HUES48 (cell line): ENCODE measurements around the gene ANO6.

Source experiments
- H3K27ac ChIP-seq: one replicate; pipeline ENCODE4 v1.7.0; 2013; ENCODE audit warnings: low read depth, low read length, inconsistent platforms
- H3K27me3 ChIP-seq: 2 replicates; pipeline ENCODE4 v1.6.1; 2013; ENCODE audit warnings: mild to moderate bottlenecking, low read length; ENCODE audit not compliant: control insufficient read depth, insufficient read depth
- H3K36me3 ChIP-seq: 2 replicates; pipeline ENCODE4 v1.6.1; 2013; ENCODE audit warnings: low read length; ENCODE audit not compliant: control insufficient read depth, insufficient read depth
- H3K4me1 ChIP-seq: 2 replicates; pipeline ENCODE4 v1.6.1; 2013; ENCODE audit warnings: mild to moderate bottlenecking, low read length; ENCODE audit not compliant: control insufficient read depth, insufficient read depth
- H3K4me3 ChIP-seq: 2 replicates; pipeline ENCODE4 v1.5.1; 2013; ENCODE audit warnings: mild to moderate bottlenecking, low read depth, low read length
- H3K9ac ChIP-seq: 2 replicates; pipeline ENCODE4 v1.6.1; 2013; ENCODE audit warnings: mild to moderate bottlenecking, low read depth, low read length, moderate library complexity
- H3K9me3 ChIP-seq: 2 replicates; pipeline ENCODE4 v1.6.1; 2013; ENCODE audit warnings: low read length; ENCODE audit not compliant: control insufficient read depth, insufficient read depth

The ANO6 gene

DNA sequence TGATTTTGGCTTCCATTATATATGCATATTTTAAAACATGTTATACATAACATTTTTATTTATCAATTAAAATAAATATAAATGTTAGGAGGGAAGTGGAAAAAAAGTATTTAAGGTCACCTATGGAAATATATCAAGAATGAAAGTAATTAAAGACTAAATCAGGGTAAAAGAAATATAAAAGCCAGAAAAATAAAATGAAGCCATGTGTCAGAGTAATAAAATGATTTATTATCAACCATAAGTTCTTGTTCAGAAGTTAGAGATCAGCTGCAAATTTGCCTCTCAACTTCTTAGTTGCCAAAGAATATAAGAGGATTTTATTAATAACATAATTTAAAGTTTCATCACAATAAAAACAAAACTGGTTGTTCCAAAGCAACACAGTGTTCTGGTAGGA, 121.9 kb downstream of the ANO6 start:
- H3K36me3 ChIP-seq = peaks cover 6% of the 10 kb centered on the region; the same call in 1 of the 2 replicates
- no peak overlapping the region for H3K27ac ChIP-seq
- peaks cover 14% of the 10 kb centered on the region; the same call in 1 of the 2 replicates for H3K4me1 ChIP-seq
- no peak overlapping the region for H3K9ac ChIP-seq
- no peak overlapping the region for H3K4me3 ChIP-seq
- no peaks in the 10 kb centered on the region for H3K9me3 ChIP-seq
- H3K27me3 ChIP-seq = no peaks in the 10 kb centered on the region

DNA sequence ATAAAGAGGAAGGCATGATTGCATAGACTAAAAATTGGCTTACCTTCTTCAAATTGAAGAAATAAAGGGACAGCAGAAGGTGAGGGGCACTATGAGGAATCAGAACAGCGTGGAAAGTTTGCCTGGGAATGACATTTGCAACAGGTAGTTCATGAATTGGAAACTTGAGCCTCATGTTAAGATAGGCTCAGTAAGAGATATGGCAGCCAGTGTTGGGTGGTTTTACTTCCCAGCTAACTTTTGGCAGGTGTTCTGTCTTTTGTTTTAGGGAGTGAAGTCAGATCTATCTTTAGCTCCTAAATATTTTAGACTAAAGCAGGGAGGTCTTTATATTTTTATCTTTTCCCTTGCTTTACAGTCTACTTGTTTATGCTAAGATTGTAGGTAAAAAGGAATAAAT, 122.4 kb downstream of the ANO6 start:
- peaks cover 14% of the 10 kb centered on the region; the same call in 1 of the 2 replicates for H3K4me1 ChIP-seq
- peaks cover 3% of the 10 kb centered on the region; the same call in 1 of the 2 replicates for H3K36me3 ChIP-seq
- no peak overlapping the region for H3K4me3 ChIP-seq
- H3K27ac ChIP-seq = no peak overlapping the region
- no peaks in the 10 kb centered on the region for H3K27me3 ChIP-seq
- no peak overlapping the region for H3K9ac ChIP-seq
- no peaks in the 10 kb centered on the region for H3K9me3 ChIP-seq

DNA sequence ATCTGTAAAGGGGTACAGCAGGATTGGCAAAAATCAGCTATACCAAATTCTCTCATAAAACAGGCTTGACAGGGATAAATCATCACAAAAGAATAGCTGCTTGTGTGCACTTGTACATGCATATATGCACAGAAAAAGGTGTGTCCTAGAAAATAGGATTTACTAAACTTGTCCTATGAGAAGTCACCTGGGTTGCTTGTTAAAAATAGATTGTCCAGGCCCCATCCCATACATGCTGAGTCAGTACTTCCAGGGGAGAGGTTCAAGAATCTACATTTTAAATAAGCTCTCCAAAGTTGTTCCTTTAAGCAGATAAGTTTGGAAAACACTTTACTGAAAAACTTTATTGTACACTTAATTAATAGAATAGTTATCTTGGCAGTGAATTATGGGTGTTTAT, 123.1 kb downstream of the ANO6 start:
- H3K36me3 ChIP-seq = peaks cover 3% of the 10 kb centered on the region; the same call in 1 of the 2 replicates
- no peak overlapping the region for H3K9ac ChIP-seq
- no peaks in the 10 kb centered on the region for H3K27me3 ChIP-seq
- no peak overlapping the region for H3K27ac ChIP-seq
- peaks cover 12% of the 10 kb centered on the region; the same call in 1 of the 2 replicates for H3K4me1 ChIP-seq
- H3K4me3 ChIP-seq = no peak overlapping the region
- no peaks in the 10 kb centered on the region for H3K9me3 ChIP-seq

DNA sequence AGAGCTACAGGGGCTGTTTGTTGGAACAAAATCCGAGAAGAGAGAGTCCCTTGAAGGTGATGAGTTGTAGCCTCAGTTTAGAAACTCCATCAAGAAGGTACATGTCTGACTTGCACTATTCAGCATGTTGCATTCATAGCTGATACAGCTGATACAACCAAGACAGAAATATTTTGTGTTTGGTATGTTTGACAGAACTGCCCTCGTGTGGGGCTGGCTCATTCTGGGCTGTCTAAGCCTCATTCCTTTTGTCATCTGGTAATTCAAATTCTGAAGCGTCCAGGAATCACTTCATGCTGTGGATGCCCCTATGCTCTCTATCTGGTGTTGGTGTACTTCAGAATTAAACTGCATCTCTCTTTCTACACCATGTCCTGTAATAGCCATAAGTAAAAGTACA, 126.3 kb downstream of the ANO6 start:
- H3K9ac ChIP-seq = no peak overlapping the region
- no peak overlapping the region for H3K4me3 ChIP-seq
- no peaks in the 10 kb centered on the region for H3K9me3 ChIP-seq
- H3K36me3 ChIP-seq = peaks cover 5% of the 10 kb centered on the region
- no peaks in the 10 kb centered on the region for H3K27me3 ChIP-seq
- no peak overlapping the region for H3K27ac ChIP-seq
- peaks cover 12% of the 10 kb centered on the region; the same call in 1 of the 2 replicates for H3K4me1 ChIP-seq

DNA sequence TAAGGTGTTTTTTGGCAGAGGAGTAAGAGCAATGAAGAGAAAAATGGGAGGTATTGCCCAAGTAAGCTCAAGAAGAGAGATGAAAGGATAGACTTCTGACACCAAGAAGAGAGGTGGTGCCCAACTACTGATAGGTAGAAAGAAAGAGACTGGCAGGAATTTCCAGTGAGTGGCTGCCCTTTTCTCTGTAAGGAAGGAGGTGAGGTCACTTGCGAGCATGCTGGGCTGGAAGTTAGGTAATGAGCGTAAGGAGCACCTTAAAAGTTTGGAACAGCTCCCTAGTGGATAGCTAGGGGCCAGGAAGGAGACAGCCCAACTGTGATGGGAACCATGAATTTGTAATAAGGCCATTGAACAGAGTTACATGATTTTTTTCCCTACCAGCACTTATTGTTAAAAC, 127.0 kb downstream of the ANO6 start:
- Histone ChIP-seq H3K36me3 (peaks cover 12% of the 10 kb centered on the region), H3K27ac (no peak overlapping the region), H3K9me3 (no peaks in the 10 kb centered on the region), H3K4me3 (no peak overlapping the region), H3K4me1 (peaks cover 11% of the 10 kb centered on the region; the same call in 1 of the 2 replicates), H3K9ac (no peak overlapping the region), H3K27me3 (no peaks in the 10 kb centered on the region)

DNA sequence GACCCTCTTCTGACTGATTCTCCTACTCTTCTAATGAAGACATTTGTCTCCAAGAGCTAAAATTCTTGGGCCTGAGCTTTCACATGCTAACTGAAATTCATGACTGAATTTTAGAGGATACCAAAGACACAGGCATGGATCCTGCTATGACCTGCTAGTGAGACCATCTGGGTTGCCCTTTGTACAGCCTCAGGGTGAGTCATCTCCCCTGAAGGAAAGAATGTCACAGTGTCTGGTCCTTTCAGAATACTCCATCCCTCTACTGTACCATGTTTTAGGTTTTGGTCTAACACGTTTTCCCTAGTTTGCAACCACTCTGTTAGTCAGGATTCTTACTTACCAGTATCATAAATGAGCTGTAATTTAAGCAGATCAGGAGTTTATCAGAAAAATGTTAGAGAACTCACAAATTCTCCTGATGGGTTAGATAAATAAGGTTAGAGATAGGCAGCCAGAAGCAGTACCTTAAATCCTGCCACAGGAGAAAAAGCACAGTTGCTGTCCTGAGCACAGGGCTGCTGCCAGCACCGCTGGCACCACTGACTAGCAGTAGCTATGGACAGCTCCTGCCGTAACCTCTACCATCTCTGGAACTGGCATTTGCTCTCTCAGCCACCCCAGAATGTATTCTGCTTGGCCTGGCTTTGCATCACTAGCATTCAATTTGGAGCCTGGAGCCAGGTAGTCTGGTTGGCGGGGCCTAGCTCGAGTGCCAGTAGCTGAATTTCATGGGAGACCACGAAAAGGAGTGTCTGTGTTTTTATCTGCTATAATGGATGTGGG, 127.6 kb downstream of the ANO6 start:
- peaks cover 18% of the 10 kb centered on the region for H3K36me3 ChIP-seq
- no peak overlapping the region for H3K9ac ChIP-seq
- H3K4me3 ChIP-seq = no peak overlapping the region
- H3K27me3 ChIP-seq = no peaks in the 10 kb centered on the region
- no peaks in the 10 kb centered on the region for H3K9me3 ChIP-seq
- no peak overlapping the region for H3K27ac ChIP-seq
- H3K4me1 ChIP-seq = peaks cover 6% of the 10 kb centered on the region; the same call in 1 of the 2 replicates

DNA sequence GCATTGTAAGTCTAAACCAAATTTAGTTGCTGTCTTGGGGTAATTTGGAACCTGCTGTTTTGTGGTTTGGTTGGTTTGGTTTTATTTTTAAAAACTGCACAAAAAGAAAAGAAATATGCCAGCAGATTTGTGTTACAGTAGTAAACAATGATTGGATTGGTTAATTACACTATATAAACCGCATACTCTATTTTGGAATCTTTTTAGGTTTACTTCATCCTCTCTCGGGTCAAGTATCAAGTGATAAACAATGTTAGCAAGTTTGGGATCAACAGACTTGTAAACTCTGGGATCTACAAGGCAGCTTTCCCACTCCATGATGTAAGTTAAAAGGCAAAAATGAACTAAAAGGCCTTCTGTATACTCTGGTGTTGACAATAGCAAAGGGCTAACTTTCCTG, 132.4 kb downstream of the ANO6 start:
- Histone ChIP-seq H3K9ac (no peak overlapping the region), H3K27ac (no peak overlapping the region), H3K9me3 (no peaks in the 10 kb centered on the region), H3K27me3 (no peaks in the 10 kb centered on the region), H3K4me3 (no peak overlapping the region), H3K36me3 (peaks cover 52% of the 10 kb centered on the region), H3K4me1 (no peaks in the 10 kb centered on the region)

DNA sequence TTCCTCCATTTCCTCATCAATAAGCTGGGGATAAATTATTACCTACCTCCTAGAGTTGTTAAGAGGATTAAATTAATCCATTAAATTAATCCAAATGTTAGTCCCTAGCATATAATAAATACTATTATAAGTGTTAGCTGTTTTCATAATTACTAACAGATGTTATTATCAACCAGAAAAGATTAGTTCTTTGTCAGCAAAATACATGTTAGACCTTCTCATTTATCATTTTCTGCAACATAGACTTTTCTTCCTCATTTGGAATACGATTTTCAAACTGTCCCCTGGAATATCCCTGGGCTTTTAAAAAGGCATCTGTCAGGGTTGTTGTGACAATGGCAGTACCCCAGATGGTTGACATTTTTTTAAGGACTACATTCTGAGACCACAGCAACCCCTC, 133.1 kb downstream of the ANO6 start:
- H3K36me3 ChIP-seq = peaks cover 54% of the 10 kb centered on the region
- H3K4me3 ChIP-seq = no peak overlapping the region
- H3K27me3 ChIP-seq = no peaks in the 10 kb centered on the region
- no peaks in the 10 kb centered on the region for H3K9me3 ChIP-seq
- peaks cover 1% of the 10 kb centered on the region for H3K4me1 ChIP-seq
- H3K27ac ChIP-seq = no peak overlapping the region
- no peak overlapping the region for H3K9ac ChIP-seq

DNA sequence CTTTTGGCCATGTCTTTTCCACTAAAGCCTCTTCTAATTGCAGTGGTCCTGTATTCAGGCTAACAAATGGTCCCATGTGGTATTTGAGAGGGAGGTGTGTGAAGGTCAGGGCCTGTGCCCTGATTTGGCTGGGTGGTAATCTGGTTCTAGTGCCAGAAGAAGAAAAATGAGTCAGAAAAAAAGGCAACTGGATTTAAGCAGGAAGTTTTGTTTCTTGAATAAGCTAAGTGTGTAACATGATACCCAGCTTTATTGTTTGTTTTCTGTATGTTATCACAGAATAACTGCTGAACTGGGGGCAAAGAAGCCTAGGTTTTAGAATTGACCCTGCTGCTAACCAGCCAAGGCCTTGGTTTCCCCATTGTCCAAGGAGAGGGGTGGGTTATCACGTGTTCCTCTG, 134.0 kb downstream of the ANO6 start:
- Histone ChIP-seq H3K27me3 (no peaks in the 10 kb centered on the region), H3K4me3 (no peak overlapping the region), H3K4me1 (peaks cover 4% of the 10 kb centered on the region), H3K27ac (no peak overlapping the region), H3K9ac (no peak overlapping the region), H3K9me3 (no peaks in the 10 kb centered on the region), H3K36me3 (peaks cover 57% of the 10 kb centered on the region)

DNA sequence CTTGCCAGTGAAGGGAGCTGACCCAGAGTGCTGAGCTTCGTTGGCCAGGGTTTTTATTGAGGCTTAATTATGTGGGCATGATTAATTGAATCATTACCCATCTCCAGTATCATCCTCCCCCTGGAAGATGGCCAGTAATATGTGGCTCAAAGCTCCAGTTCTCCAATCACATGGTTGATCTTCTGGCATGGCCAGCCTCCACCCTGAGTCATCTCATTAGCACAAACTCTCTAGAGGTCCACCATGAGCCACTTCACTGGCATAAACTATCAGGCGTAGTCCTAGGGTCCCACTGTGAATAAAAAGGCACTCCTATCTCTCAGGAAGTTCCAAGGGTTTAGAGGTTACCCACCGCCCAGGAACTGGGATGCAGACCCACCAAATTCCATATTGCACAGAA, 135.0 kb downstream of the ANO6 start:
- peaks cover 64% of the 10 kb centered on the region for H3K36me3 ChIP-seq
- H3K9ac ChIP-seq = no peak overlapping the region
- H3K4me1 ChIP-seq = peaks cover 4% of the 10 kb centered on the region
- no peak overlapping the region for H3K27ac ChIP-seq
- no peaks in the 10 kb centered on the region for H3K27me3 ChIP-seq
- H3K4me3 ChIP-seq = no peak overlapping the region
- no peaks in the 10 kb centered on the region for H3K9me3 ChIP-seq

DNA sequence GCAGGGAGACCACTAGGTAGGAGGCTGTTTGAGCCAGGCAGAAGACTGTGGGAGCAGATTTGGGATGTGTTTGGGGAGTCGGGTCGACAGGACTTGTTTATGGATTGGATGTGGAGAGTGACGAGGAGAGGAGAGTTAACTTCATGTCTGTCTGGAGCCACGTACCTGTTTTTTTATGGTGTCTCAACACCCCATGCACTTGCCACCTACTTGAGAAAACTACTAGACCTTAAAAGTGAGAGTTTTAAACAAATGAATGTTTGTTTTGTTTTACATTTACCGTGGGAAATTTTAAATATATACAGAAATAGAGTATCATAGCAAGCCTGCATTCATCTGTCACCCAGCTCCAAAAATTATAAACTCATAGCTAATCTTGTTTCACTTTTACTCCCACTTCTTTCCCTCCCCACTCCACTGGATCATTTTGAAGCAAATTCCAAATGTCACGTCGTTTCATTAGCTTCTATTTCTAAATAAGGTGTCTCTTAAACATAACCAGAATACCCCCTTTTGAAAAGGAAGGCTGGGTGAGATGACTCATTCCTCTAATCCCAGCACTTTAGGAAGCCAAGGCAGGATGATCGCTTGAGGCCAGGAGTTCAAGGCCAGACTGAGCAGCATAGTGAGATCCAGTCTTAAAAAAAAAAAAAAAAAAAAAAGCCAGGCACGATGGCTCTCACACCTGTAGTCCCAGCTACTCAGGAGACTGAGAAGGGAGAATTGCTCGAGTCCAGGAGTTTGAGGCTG, 136.2 kb downstream of the ANO6 start:
- no peak overlapping the region for H3K4me3 ChIP-seq
- no peak overlapping the region for H3K27ac ChIP-seq
- peaks cover 62% of the 10 kb centered on the region for H3K36me3 ChIP-seq
- H3K4me1 ChIP-seq = peaks cover 4% of the 10 kb centered on the region
- no peaks in the 10 kb centered on the region for H3K9me3 ChIP-seq
- H3K9ac ChIP-seq = no peak overlapping the region
- H3K27me3 ChIP-seq = no peaks in the 10 kb centered on the region
